Upper lobe of left lung (tissue), 6 donors: ENCODE data around the gene PCDHGA2. TPM values are rescaled to one million over a fixed set of nuclear protein-coding genes. Genes with fewer than 3 reads are reported as not detected.
A peak's percentile ranks its signal among the peaks of the same experiment; 100 is the strongest.

Experiments used
- ATAC-seq, 2 donors: fragments of 200-7000 bp; cut with Tn5 transposase; one replicate each; pipeline ENCODE4 v1.9.1; 2022; ENCODE audit warnings: mild to moderate bottlenecking in 2 of 2, moderate library complexity in 2 of 2; ENCODE audit not compliant: low FRiP score in 2 of 2
- DNase-seq, 2 donors: peaks; one replicate each; pipeline ENCODE4 v3.0.0-alpha.2; 2019 to 2020
- H3K27ac ChIP-seq, 4 donors: fragments of 200-600 bp; sonication (generic); one replicate each; pipeline ENCODE4 v1.5.1; 2016 to 2019
- H3K27me3 ChIP-seq, 4 donors: fragments of 200-600 bp; sonication (generic); one replicate each; pipeline ENCODE4 v1.5.1; 2017 to 2019
- H3K36me3 ChIP-seq, 4 donors: fragments of 200-600 bp; sonication (generic); one replicate each; pipeline ENCODE4 v1.5.1; 2016 to 2019
- H3K4me1 ChIP-seq, 4 donors: fragments of 200-600 bp; sonication (generic); one replicate each; pipeline ENCODE4 v1.5.1; 2018 to 2019
- H3K4me3 ChIP-seq, 4 donors: fragments of 200-600 bp; sonication (generic); one replicate each; pipeline ENCODE4 v1.5.1; 2017 to 2019; ENCODE audit warnings: mild to moderate bottlenecking in 2 of 4, moderate library complexity in 1 of 4
- H3K9me3 ChIP-seq, 4 donors: fragments of 200-600 bp; sonication (generic); one replicate each; pipeline ENCODE4 v1.5.1; 2018 to 2019
- CTCF ChIP-seq, 6 experiments: fragments of 450-650 bp in 4 of 6; fragments of 200-600 bp in 2 of 6; sonication (generic) in 2 of 6; IDR thresholded peaks; one replicate each; pipeline ENCODE4 v1.5.1; 2016 to 2019; ENCODE audit warnings: antibody characterized with exemption in 6 of 6
- EP300 ChIP-seq, 4 donors: sonication (generic); formaldehyde crosslinking; IDR thresholded peaks; one replicate each; pipeline ENCODE4 v1.5.1; 2017; ENCODE audit warnings: antibody characterized with exemption in 4 of 4, control low read depth in 2 of 4
- POLR2A ChIP-seq, 4 donors: fragments of 450-650 bp; IDR thresholded peaks; one replicate each; pipeline ENCODE4 v1.5.1; 2016 to 2017; ENCODE audit warnings: antibody characterized with exemption in 4 of 4, mild to moderate bottlenecking in 2 of 4
- POLR2AphosphoS5 ChIP-seq, 2 donors: sonication (generic); formaldehyde crosslinking; IDR thresholded peaks; one replicate each; pipeline ENCODE4 v1.5.1; 2017; ENCODE audit warnings: antibody characterized with exemption in 2 of 2
- WGBS, 2 donors: methylation state at CpG; one replicate each; pipeline ENCODE4 v1.1.5; 2017 to 2018; 5-methylcytosine and 5-hydroxymethylcytosine counted together
- total RNA-seq, 6 donors: library from RNA; depleted of rRNA in 4 of 6; stranded (reverse); fragments of >200 nt in 4 of 6; gene quantifications; one replicate each; pipeline versions ENCODE4 v1.1.0 to v1.2.1, GENCODE V29; 2016 to 2021
- donor health status: DM: no; HTN: no; CAD: no; lungs with moderate emphysema.
- donor health status: DM: no; HTN: yes; CAD: no; lungs with severe emphysema.

PCDHGA2 gene
- total RNA-seq, 6 donors from 2014 or later, result 1.6 to 4.3 (median 2.7) TPM

DNA sequence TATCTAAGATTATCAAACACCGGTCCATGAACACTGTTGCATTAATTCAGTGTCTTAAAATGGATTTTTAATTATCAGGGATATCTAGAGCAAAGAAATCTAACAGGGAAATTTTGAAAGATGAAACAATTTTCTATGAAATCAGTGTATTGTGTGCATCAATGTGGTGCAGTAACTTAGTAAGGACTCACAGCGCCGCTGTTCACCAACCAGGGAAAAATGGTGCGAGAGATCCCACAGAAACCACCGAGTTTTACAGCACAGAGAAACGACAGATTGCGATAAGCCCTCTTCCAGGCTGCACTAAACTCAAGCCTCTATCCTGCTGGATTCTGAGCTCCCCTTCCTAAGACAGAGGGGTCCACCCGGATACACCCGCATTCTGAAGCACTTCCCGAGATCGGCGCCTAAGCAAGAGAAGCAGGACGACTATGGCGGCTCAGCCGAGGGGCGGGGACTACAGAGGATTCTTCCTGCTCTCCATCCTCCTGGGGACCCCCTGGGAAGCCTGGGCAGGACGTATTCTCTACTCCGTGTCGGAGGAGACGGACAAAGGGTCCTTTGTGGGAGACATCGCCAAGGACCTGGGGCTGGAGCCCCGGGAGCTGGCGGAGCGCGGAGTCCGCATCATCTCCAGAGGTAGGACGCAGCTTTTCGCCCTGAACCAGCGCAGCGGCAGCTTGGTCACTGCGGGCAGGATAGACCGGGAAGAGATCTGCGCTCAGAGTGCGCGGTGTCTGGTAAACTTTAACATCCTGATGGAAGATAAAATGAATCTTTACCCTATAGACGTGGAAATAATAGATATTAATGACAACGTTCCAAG lies 44.1 kb downstream of the PCDHGA2 start, which contains the start of gene PCDHGA7:
Gene PCDHGA7, plus strand, starts transcription at position 274 of the 826 bp plus-strand sequence. Its CDS starts 158 bp downstream, at position 432.
- H3K27ac ChIP-seq, result no peak within 1 kb of the TSS
- no peak for TF ChIP-seq CTCF (IDR thresholded peaks at IDR 0.05)
- TF ChIP-seq POLR2AphosphoS5 (IDR thresholded peaks at IDR 0.05), result no peak
- no peak for TF ChIP-seq EP300 (IDR thresholded peaks at IDR 0.05)
- no peak for TF ChIP-seq POLR2A (IDR thresholded peaks at IDR 0.05)
- ATAC-seq (peak in 1 of 2 donors; percentile 34), DNase-seq (no peak)
- peaks cover 40 to 74% (median 60%) of the 10 kb centered on the region in 4 donors for H3K9me3 ChIP-seq
- 10 to 30% methylated on average over 14 to 37 of the region's 37 CpGs for WGBS, 2 donors
- H3K27me3 ChIP-seq, result no peaks in the 10 kb centered on the region
- no peaks in the 10 kb centered on the region for H3K36me3 ChIP-seq
- H3K4me3 ChIP-seq, result peak within 1 kb of the TSS in 3 of 4 donors; percentile 9 to 34 (median 29)
- H3K4me1 ChIP-seq, result no peaks in the 10 kb centered on the region

DNA sequence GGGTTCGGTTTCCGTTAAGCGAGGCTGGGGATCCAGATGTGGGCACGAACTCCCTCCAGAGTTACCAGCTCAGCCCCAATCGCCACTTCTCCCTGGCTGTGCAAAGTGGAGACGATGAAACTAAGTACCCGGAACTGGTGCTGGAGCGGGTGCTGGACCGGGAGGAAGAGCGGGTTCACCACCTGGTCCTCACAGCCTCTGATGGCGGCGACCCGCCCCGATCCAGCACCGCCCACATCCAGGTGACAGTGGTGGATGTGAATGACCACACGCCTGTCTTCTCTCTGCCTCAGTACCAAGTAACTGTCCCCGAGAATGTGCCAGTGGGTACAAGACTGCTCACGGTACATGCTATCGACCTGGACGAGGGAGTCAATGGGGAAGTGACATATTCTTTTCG lies 44.8 kb downstream of the PCDHGA2 start:
- 34 to 35% methylated on average over 18 to 21 of the region's 21 CpGs for WGBS, 2 donors
- Histone ChIP-seq H3K4me3 (no peak overlapping the region), H3K9me3 (peaks cover 35 to 71% (median 57%) of the 10 kb centered on the region in 4 donors), H3K36me3 (no peaks in the 10 kb centered on the region), H3K27ac (no peak overlapping the region), H3K4me1 (no peaks in the 10 kb centered on the region), H3K27me3 (no peaks in the 10 kb centered on the region)
- DNase-seq (no peak), ATAC-seq (no peak)
- TF ChIP-seq POLR2A (IDR thresholded peaks at IDR 0.05) (no peak), POLR2AphosphoS5 (IDR thresholded peaks at IDR 0.05) (no peak), CTCF (IDR thresholded peaks at IDR 0.05) (no peak), EP300 (IDR thresholded peaks at IDR 0.05) (no peak)

- H3K9me3 ChIP-seq, result peaks cover 44 to 82% (median 67%) of the 10 kb centered on the region in 4 donors
These were observed 46.1 kb downstream of the PCDHGA2 start for GRCh38 chr5:141384471-141385267.

More at GRCh38 chr5:141384471-141385267, 46.1 kb downstream of the PCDHGA2 start:
- no peak for ATAC-seq
- Histone ChIP-seq H3K27ac (no peak overlapping the region), H3K36me3 (no peaks in the 10 kb centered on the region), H3K4me1 (no peaks in the 10 kb centered on the region), H3K27me3 (no peaks in the 10 kb centered on the region), H3K4me3 (no peak overlapping the region)
- no peak for DNase-seq
- TF ChIP-seq POLR2AphosphoS5 (IDR thresholded peaks at IDR 0.05), result no peak
- TF ChIP-seq EP300 (IDR thresholded peaks at IDR 0.05), result no peak
- TF ChIP-seq CTCF (IDR thresholded peaks at IDR 0.05), result no peak
- TF ChIP-seq POLR2A (IDR thresholded peaks at IDR 0.05), result no peak
- 25 to 56% methylated on average over 9 to 36 of the region's 43 CpGs for WGBS, 2 donors
